ENCODE results near the gene MORN1.

GRCh38 chr1:2353551-2354438, 37.6 kb downstream of the MORN1 start:
- TF ChIP-seq CTCF (IDR thresholded peaks at IDR 0.05) (no peak), POLR2A (IDR thresholded peaks at IDR 0.05) (no peak), POLR2AphosphoS5 (IDR thresholded peaks at IDR 0.05) (no peak)
